K562 (cell line): ENCODE results near the gene SAMD10. TPM values are rescaled to one million over a fixed set of nuclear protein-coding genes. Genes with fewer than 3 reads are reported as not detected.
A peak's percentile ranks its signal among the peaks of the same experiment; 100 is the strongest.

Source experiments
- ATAC-seq: fragments of 200-7000 bp; cut with Tn5 transposase; 3 replicates; pipeline ENCODE4 v1.9.1; 2020; ENCODE audit warnings: moderate library complexity
- BruUV-seq: library from RNA; stranded (reverse); fragments of 400-500 nt; replicated peaks from 2 replicates; lab custom pipeline; 2021; lab: Mats Ljungman, UMichigan
- CTCF ChIA-PET: fragments of 300-600 bp; formaldehyde crosslinking; extraction: SDS; loops from one replicate; lab custom pipeline; 2021; ENCODE audit warnings: low intra/inter-chr PET ratio; lab: Yijun Ruan, JAX
- POLR2A ChIA-PET: fragments of 300-600, 350-650 bp; sonication (Branson Sonifier 250); formaldehyde crosslinking; extraction: SDS; loops from one replicate; lab custom pipeline; 2021; ENCODE audit warnings: antibody characterized with exemption, inconsistent platforms; lab: Yijun Ruan, JAX
- DNase-seq, 4 experiments: peaks; one replicate each; pipeline versions ENCODE4 v3.0.0 to v3.0.0-alpha.2; 2011 to 2018; ENCODE audit warnings: low spot score in 3 of 4, mixed read lengths in 3 of 4; ENCODE audit errors: extremely low read depth in 1 of 4
- FAIRE-seq: peaks from 2 replicates; lab custom pipeline; 2011; peaks lifted over from hg19 to GRCh38; lab: Jason Lieb, UNC
- H2AFZ ChIP-seq: 2 replicates; pipeline ENCODE4 v1.6.0; 2011; ENCODE audit warnings: low read depth, low read length, control low read depth, inconsistent platforms
- H3K27ac ChIP-seq: fragments of 200-600 bp; 3 replicates; pipeline ENCODE4 v1.8.0; 2011; ENCODE audit warnings: low read depth, mild to moderate bottlenecking, control low read depth, inconsistent platforms, low read length, moderate library complexity, mixed read lengths; ENCODE audit errors: extremely low read depth
- H3K27me3 ChIP-seq, 2 experiments: fragments of 300-600 bp in 1 of 2; 2 replicates in 1 of 2; 3 replicates in 1 of 2; pipeline versions ENCODE4 v1.6.0 to v1.8.0; 2011; ENCODE audit warnings: inconsistent platforms in 2 of 2, low read length in 2 of 2, mild to moderate bottlenecking in 1 of 2, mixed read lengths in 1 of 2, moderate library complexity in 1 of 2; ENCODE audit not compliant: control insufficient read depth in 2 of 2, insufficient read depth in 2 of 2
- H3K36me3 ChIP-seq: fragments of 300-600 bp; 3 replicates; pipeline ENCODE4 v1.8.0; 2011; ENCODE audit warnings: mild to moderate bottlenecking, low read length, inconsistent platforms; ENCODE audit not compliant: control insufficient read depth, insufficient read depth
- H3K4me1 ChIP-seq, 2 experiments: fragments of 200-600 bp in 1 of 2; replicated peaks in 1 of 2; 2 replicates in 1 of 2; 3 replicates in 1 of 2; pipeline versions ENCODE4 v1.5.1 to v1.8.0; 2011; ENCODE audit warnings: inconsistent platforms in 2 of 2, low read length in 2 of 2, mild to moderate bottlenecking in 1 of 2, mixed read lengths in 1 of 2, moderate library complexity in 1 of 2; ENCODE audit not compliant: control insufficient read depth in 2 of 2, insufficient read depth in 2 of 2
- H3K4me2 ChIP-seq: 2 replicates; pipeline ENCODE4 v1.6.1; 2011; ENCODE audit warnings: low read length, control low read depth, inconsistent platforms, mixed read lengths; ENCODE audit not compliant: insufficient read depth
- H3K4me3 ChIP-seq: fragments of 200-600 bp; sonication (generic), shearing (Covaris generic); 2 replicates; pipeline ENCODE4 v1.5.1; 2016; ENCODE audit warnings: control low read depth, inconsistent platforms
- H3K79me2 ChIP-seq: fragments of 200-600 bp; 3 replicates; pipeline ENCODE4 v1.8.0; 2011; ENCODE audit warnings: low read length, inconsistent platforms; ENCODE audit not compliant: control insufficient read depth, insufficient read depth
- H3K9ac ChIP-seq, 2 experiments: 2 replicates each; pipeline versions ENCODE4 v1.6.0 to v1.6.1; 2011; ENCODE audit warnings: low read depth in 2 of 2, low read length in 2 of 2, control low read depth in 1 of 2, inconsistent platforms in 1 of 2, mild to moderate bottlenecking in 1 of 2, mixed read lengths in 1 of 2; ENCODE audit not compliant: insufficient read depth in 1 of 2
- H3K9me1 ChIP-seq: one replicate; pipeline ENCODE4 v1.6.0; 2011; ENCODE audit warnings: inconsistent platforms, mild to moderate bottlenecking, low read length, moderate library complexity; ENCODE audit not compliant: control insufficient read depth, insufficient read depth
- H3K9me3 ChIP-seq: replicated peaks from 2 replicates; pipeline ENCODE4 v1.5.1; 2011; ENCODE audit warnings: low read depth, low read length, inconsistent platforms; ENCODE audit not compliant: control insufficient read depth, insufficient read depth
- H4K20me1 ChIP-seq: replicated peaks from 2 replicates; pipeline ENCODE4 v1.6.1; 2011; ENCODE audit warnings: low read length, inconsistent platforms, mixed read lengths; ENCODE audit not compliant: control insufficient read depth, insufficient read depth
- CREBBP ChIP-seq: IDR thresholded peaks from one replicate; pipeline ENCODE4 v1.6.1; 2012; ENCODE audit warnings: low read depth, mild to moderate bottlenecking, control low read depth, inconsistent platforms, low read length
- EGR1 ChIP-seq: fragments of 450-650 bp; conservative IDR thresholded peaks from 2 replicates; pipeline ENCODE4 v1.6.1; 2017; ENCODE audit warnings: mild to moderate bottlenecking
- FOSL1 ChIP-seq: fragments of 200-800 bp; sonication (Bioruptor generic); conservative IDR thresholded peaks from 2 replicates; pipeline ENCODE4 v1.6.1; 2016; ENCODE audit warnings: missing genetic modification characterization, missing compliant biosample characterization
- GATA2 ChIP-seq: sonication (generic); formaldehyde crosslinking; IDR thresholded peaks from 2 replicates; pipeline ENCODE4 v1.4.0; 2020; ENCODE audit warnings: mild to moderate bottlenecking, missing genetic modification reagents
- HDGF ChIP-seq: fragments of 450-650 bp; IDR thresholded peaks from 2 replicates; pipeline ENCODE4 v1.6.1; 2016
- ILF3 ChIP-seq: fragments of 450-650 bp; IDR thresholded peaks from 2 replicates; pipeline ENCODE4 v1.6.1; 2018; ENCODE audit warnings: antibody characterized with exemption, mild to moderate bottlenecking, moderate library complexity, borderline replicate concordance
- NBN ChIP-seq: fragments of 450-650 bp; IDR thresholded peaks from 2 replicates; pipeline ENCODE4 v1.6.1; 2016; ENCODE audit warnings: low read depth, mild to moderate bottlenecking
- NCOA6 ChIP-seq: fragments of 450-650 bp; IDR thresholded peaks from 2 replicates; pipeline ENCODE4 v1.6.1; 2017; ENCODE audit warnings: mild to moderate bottlenecking
- NR4A1 ChIP-seq, 2 experiments: fragments of 250-450 bp in 1 of 2; fragments of 450-650 bp in 1 of 2; sonication (Bioruptor Pico) in 1 of 2; IDR thresholded peaks; 2 replicates each; pipeline versions ENCODE4 v1.4.0 to v1.6.1; 2016 to 2020; ENCODE audit warnings: mild to moderate bottlenecking in 2 of 2, missing compliant biosample characterization in 1 of 2, missing genetic modification characterization in 1 of 2, moderate library complexity in 1 of 2
- POU5F1 ChIP-seq: fragments of 150-350 bp; IDR thresholded peaks from 2 replicates; pipeline ENCODE4 v1.6.1; 2014; ENCODE audit warnings: borderline replicate concordance, low read length, low read depth, mild to moderate bottlenecking; ENCODE audit not compliant: partially characterized antibody
- PRMT5 ChIP-seq: sonication (generic); formaldehyde crosslinking; IDR thresholded peaks from 2 replicates; pipeline ENCODE4 v1.5.0; 2020; ENCODE audit warnings: missing genetic modification reagents
- PRPF4 ChIP-seq: fragments of 200-400 bp; formaldehyde crosslinking; IDR thresholded peaks from one replicate; pipeline ENCODE4 v1.6.1; 2017; ENCODE audit warnings: low read length, low read depth, mild to moderate bottlenecking; ENCODE audit not compliant: insufficient read depth, poor library complexity, severe bottlenecking
- TRIM24 ChIP-seq, 2 experiments: fragments of 450-650 bp; IDR thresholded peaks; 2 replicates each; pipeline ENCODE4 v1.6.1; 2016
- TSC22D4 ChIP-seq: fragments of 450-650 bp; IDR thresholded peaks from 2 replicates; pipeline ENCODE4 v1.6.1; 2016; ENCODE audit warnings: missing genetic modification characterization, missing biosample characterization, control low read depth
- YY1 ChIP-seq, 3 experiments: IDR thresholded peaks; 2 replicates each; pipeline ENCODE4 v1.6.1; 2011; ENCODE audit warnings: low read length in 2 of 3, mild to moderate bottlenecking in 2 of 3, moderate library complexity in 2 of 3, borderline replicate concordance in 1 of 3, control low read depth in 1 of 3, low read depth in 1 of 3; ENCODE audit not compliant: insufficient read depth in 3 of 3, insufficient replicate concordance in 2 of 3, control insufficient read depth in 1 of 3, insufficient read length in 1 of 3; ENCODE audit errors: extremely low read depth in 1 of 3
- ZNF324 ChIP-seq: fragments of 250-450 bp; sonication (Bioruptor Pico); IDR thresholded peaks from 2 replicates; pipeline ENCODE4 v1.4.0; 2020; ENCODE audit warnings: mild to moderate bottlenecking
- WGBS: fragments of 100-300 bp; shearing (Covaris generic); methylation state at CpG from one replicate; pipeline ENCODE4 v1.1.6; 2016; ENCODE audit warnings: low coverage, mixed read lengths; ENCODE audit not compliant: insufficient coverage; ENCODE audit errors: missing lambda C conversion rate; 5-methylcytosine and 5-hydroxymethylcytosine counted together
- in situ Hi-C: fragments of 300-500 bp; cut with MboI; formaldehyde crosslinking; loops from 4 replicates; pipeline ENCODE4 v1.15.0; 2018; ENCODE audit warnings: inconsistent platforms, mixed read lengths
- intact Hi-C: fragments of 100-400 bp; cut with micrococcal nuclease; formaldehyde crosslinking; loops from 2 replicates; pipeline ENCODE4 v1.14.2; 2022
- polyA plus RNA-seq, 8 experiments: library from polyadenylated mRNA; depleted of rRNA in 4 of 8; stranded (reverse) in 5 of 8; unstranded in 3 of 8; fragments of >200 nt; fragmentation: Nextera tagmentation in 2 of 8; fragmentation: Illumina TruSeq in 1 of 8; extraction: Ambion mirVana in 2 of 8; extraction: Trizol in 1 of 8; gene quantifications; 2 replicates each; pipeline versions ENCODE4 v1.2.1 to v1.2.3, GENCODE V29; 2011 to 2014; ENCODE audit warnings: inconsistent platforms in 1 of 8, missing spikeins in 1 of 8
- total RNA-seq, 7 experiments: library from RNA; depleted of rRNA in 6 of 7; stranded (reverse); fragments of >200 nt in 6 of 7; fragmentation: Illumina TruSeq in 2 of 7; extraction: Trizol in 2 of 7; gene quantifications; 2 replicates each; pipeline versions ENCODE4 v1.2.1 to v1.2.3, GENCODE V29; 2011 to 2021; ENCODE audit warnings: low replicate concordance in 1 of 7
- TF ChIP-seq, protein P1 (sequence below): fragments of 450-650 bp; IDR thresholded peaks from 2 replicates; pipeline ENCODE4 v1.6.1; 2016; ENCODE audit warnings: mild to moderate bottlenecking

SAMD10 gene
- total and polyA plus RNA-seq, 9 of the 15 experiments (the other 6 are each of a cell fraction or from before 2014, with no cell fraction given) = 0.37 to 15.2 (median 4.8) TPM

DNA sequence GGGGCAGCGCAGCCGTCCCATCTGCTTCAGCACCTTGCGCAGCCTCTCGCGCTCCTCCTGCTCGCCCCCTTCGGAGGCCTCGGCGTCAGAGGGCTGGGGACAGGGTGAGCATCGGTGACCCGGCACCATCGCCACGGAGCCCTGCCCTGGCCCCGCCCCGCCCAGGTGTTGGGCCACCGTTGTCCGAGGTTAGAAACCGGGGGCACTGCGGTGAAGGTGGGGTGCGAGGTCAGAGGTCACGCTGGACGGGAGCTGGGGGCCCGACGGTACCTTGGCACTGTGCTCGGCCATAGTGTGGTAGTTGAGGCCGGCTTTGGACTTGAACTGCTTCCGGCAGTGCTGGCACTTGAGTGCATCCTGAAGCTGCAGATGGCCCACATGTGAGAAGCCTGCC, 16.1 kb downstream of the SAMD10 start (continued):
- TF ChIP-seq, protein P1, sequence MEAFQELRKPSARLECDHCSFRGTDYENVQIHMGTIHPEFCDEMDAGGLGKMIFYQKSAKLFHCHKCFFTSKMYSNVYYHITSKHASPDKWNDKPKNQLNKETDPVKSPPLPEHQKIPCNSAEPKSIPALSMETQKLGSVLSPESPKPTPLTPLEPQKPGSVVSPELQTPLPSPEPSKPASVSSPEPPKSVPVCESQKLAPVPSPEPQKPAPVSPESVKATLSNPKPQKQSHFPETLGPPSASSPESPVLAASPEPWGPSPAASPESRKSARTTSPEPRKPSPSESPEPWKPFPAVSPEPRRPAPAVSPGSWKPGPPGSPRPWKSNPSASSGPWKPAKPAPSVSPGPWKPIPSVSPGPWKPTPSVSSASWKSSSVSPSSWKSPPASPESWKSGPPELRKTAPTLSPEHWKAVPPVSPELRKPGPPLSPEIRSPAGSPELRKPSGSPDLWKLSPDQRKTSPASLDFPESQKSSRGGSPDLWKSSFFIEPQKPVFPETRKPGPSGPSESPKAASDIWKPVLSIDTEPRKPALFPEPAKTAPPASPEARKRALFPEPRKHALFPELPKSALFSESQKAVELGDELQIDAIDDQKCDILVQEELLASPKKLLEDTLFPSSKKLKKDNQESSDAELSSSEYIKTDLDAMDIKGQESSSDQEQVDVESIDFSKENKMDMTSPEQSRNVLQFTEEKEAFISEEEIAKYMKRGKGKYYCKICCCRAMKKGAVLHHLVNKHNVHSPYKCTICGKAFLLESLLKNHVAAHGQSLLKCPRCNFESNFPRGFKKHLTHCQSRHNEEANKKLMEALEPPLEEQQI = no peak

DNA sequence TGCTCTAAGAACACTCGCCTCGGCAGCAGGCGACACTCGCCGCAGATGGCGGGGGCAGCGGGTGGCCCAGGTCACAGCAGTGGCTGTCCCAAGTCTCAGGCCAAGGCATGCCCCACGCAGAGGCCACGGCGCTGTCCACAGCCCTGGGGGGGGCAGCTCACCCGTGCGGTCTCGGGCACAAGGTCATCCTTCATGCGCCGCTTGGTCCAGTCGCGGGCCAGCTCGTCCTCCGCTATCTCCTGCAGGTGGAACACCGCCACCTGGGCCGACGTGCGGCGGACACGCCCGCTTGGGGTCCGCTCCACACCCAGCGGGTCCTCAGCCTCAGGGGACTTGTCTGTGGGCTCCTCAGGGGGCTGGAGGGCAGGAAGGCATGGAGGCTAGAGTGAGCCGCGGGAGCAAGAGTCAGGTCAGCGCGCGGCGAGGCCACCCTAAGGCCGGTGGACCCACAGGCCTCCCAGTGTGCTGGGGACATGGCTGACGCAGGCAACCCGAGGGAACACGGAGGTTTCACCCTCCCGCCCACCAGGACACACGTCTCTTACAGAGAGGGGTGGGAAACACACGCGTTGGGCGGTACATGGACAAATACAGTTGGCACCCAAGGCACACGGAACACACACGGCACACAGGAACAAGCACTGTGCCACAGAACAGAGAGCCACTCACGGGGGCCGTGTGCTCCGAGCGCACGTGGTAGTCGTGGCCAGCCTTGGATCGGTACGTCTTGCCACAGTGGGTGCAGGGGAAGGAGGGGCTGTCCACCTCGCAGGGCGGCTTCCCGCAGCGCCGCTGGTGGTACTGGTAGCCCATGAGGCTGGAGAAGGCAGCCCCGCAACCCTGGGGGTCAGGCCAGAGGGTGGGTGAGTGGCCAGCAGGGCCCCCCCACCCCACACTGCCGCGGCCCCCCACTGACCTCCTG, 16.8 kb downstream of the SAMD10 start:
- DNase-seq = no peak
- no TSS peak for BruUV-seq
- 93% methylated on average over 42 of the region's 61 CpGs for WGBS
- ChIA-PET CTCF (no interaction called here), POLR2A (interaction anchor here (0.7 kb wide), 1 partner anchor 321 kb away, joined by 4 read pairs; no protein-coding TSS in a partner anchor)
- peaks cover 76% of the 10 kb centered on the region; the same call in 2 of the 3 replicates for H3K36me3 ChIP-seq
- no peaks in the 10 kb centered on the region for H3K9me1 ChIP-seq
- no peak for FAIRE-seq
- ATAC-seq = no peak
- peaks cover 4 to 54% of the 10 kb centered on the region in 2 experiments; a peak in 4 of 5 replicates for H3K4me1 ChIP-seq
- no peak overlapping the region for H2AFZ ChIP-seq
- in situ Hi-C loops (no loop called here), intact Hi-C loops (no loop called here)
- no peak overlapping the region for H3K27ac ChIP-seq
- no peaks in the 10 kb centered on the region for H3K27me3 ChIP-seq
- H3K4me2 ChIP-seq = no peak overlapping the region
- H4K20me1 ChIP-seq = no peaks in the 10 kb centered on the region
- 0 out of 3 replicates have a peak, but pooled peaks cover 3% of the 10 kb centered on the region for H3K79me2 ChIP-seq
- H3K4me3 ChIP-seq = no peak overlapping the region
- H3K9me3 ChIP-seq = no peaks in the 10 kb centered on the region
- H3K9ac ChIP-seq = no peak overlapping the region
- TF ChIP-seq HDGF (no peak), YY1 (IDR thresholded peaks at IDR 0.05; ENCODE audit: borderline replicate concordance in 1 of 3, control insufficient read depth in 1 of 3, extremely low read depth in 1 of 3, insufficient read depth in 3 of 3, insufficient read length in 1 of 3, insufficient replicate concordance in 2 of 3, low read depth in 1 of 3, low read length in 2 of 3) (no peak), ILF3 (no peak), TSC22D4 (tag) (no peak), GATA2 (no peak), CREBBP (no peak), TRIM24 (IDR thresholded peaks at IDR 0.05) (no peak), PRMT5 (CRISPR knock-in tag) (no peak), EGR1 (no peak), PRPF4 (peak; percentile 38), POU5F1 (no peak), NCOA6 (no peak), ZNF324 (CRISPR knock-in tag) (no peak), FOSL1 (no peak), NR4A1 (CRISPR knock-in tag; IDR thresholded peaks at IDR 0.05) (no peak), NR4A1 (tag; IDR thresholded peaks at IDR 0.05) (no peak), NBN (no peak)
